Measurements from ENCODE around the gene SLC39A11.
"Not testable (repeated sequence)": the region's sequence is repeated elsewhere in the genome, so short reads cannot be mapped to it uniquely, and the experiment has no call there.

The SLC39A11 gene

GRCh38 chr17:72913142-72913682 lies 179.3 kb downstream of the SLC39A11 start:
- no peak for DNase-seq (ENCODE audit: low spot score)
- no peak for TF ChIP-seq CTCF (IDR thresholded peaks at IDR 0.05)
- H3K4me3 ChIP-seq: no peak overlapping the region
- H3K27ac ChIP-seq: no peak overlapping the region

- H3K27ac ChIP-seq: no peak overlapping the region
- TF ChIP-seq CTCF (IDR thresholded peaks at IDR 0.05): no peak
- no peak for DNase-seq (ENCODE audit: low spot score)
- H3K4me3 ChIP-seq: no peak overlapping the region
Observed at GRCh38 chr17:72906306-72906705, 186.2 kb downstream of the SLC39A11 start.

- H3K27ac ChIP-seq: no peak overlapping the region
- H3K4me3 ChIP-seq: no peak overlapping the region
- no peak for DNase-seq (ENCODE audit: low spot score)
- no peak for TF ChIP-seq CTCF (IDR thresholded peaks at IDR 0.05)
Observed at GRCh38 chr17:72903522-72903921, 189.0 kb downstream of the SLC39A11 start.

GRCh38 chr17:72901657-72902056 lies 190.8 kb downstream of the SLC39A11 start:
- DNase-seq (ENCODE audit: low spot score): no peak
- no peak for TF ChIP-seq CTCF (IDR thresholded peaks at IDR 0.05)
- Histone ChIP-seq H3K27ac (no peak overlapping the region), H3K4me3 (no peak overlapping the region)

GRCh38 chr17:72901083-72901482 lies 191.4 kb downstream of the SLC39A11 start:
- H3K27ac ChIP-seq: no peak overlapping the region
- TF ChIP-seq CTCF (IDR thresholded peaks at IDR 0.05): no peak
- no peak for DNase-seq (ENCODE audit: low spot score)
- H3K4me3 ChIP-seq: no peak overlapping the region

- Histone ChIP-seq H3K4me3 (no peak overlapping the region), H3K27ac (no peak overlapping the region)
- no peak for TF ChIP-seq CTCF (IDR thresholded peaks at IDR 0.05)
- DNase-seq (ENCODE audit: low spot score): no peak
Observed at GRCh38 chr17:72900654-72900971, 191.9 kb downstream of the SLC39A11 start.

GRCh38 chr17:72898725-72899124 lies 193.8 kb downstream of the SLC39A11 start:
- H3K27ac ChIP-seq: no peak overlapping the region
- DNase-seq (ENCODE audit: low spot score): no peak
- TF ChIP-seq CTCF (IDR thresholded peaks at IDR 0.05): no peak
- no peak overlapping the region for H3K4me3 ChIP-seq

GRCh38 chr17:72896288-72896687 lies 196.2 kb downstream of the SLC39A11 start:
- not testable (repeated sequence) for DNase-seq (ENCODE audit: low spot score); H3K27ac ChIP-seq

More at GRCh38 chr17:72896288-72896687, 196.2 kb downstream of the SLC39A11 start:
- H3K4me3 ChIP-seq: not testable (repeated sequence)

Measured in coronary artery (tissue), 2 donors.